Right lobe of liver (tissue), 6 donors: ENCODE measurements around the gene GULP1. TPM values are rescaled to one million over a fixed set of nuclear protein-coding genes. Genes with fewer than 3 reads are reported as not detected.

Experiments
- ATAC-seq, 4 donors: fragments of 200-7000 bp; cut with Tn5 transposase; one replicate each; pipeline ENCODE4 v1.9.1; 2020; ENCODE audit warnings: mild to moderate bottlenecking in 4 of 4, moderate library complexity in 4 of 4
- DNase-seq, 3 donors: peaks; one replicate each; pipeline ENCODE4 v3.0.0-alpha.2; 2020
- H3K27ac ChIP-seq, 3 donors: fragments of 200-600 bp; one replicate each; pipeline ENCODE4 v1.8.0; 2022
- H3K27me3 ChIP-seq, 2 donors: fragments of 200-600 bp; one replicate each; pipeline ENCODE4 v1.8.0; 2022
- H3K36me3 ChIP-seq, 4 donors: fragments of 200-600 bp; sonication (generic) in 1 of 4; one replicate each; pipeline versions ENCODE4 v1.5.1 to v1.8.0; 2017 to 2022; ENCODE audit warnings: control low read depth in 1 of 4
- H3K4me1 ChIP-seq, 4 donors: fragments of 200-600 bp; sonication (generic) in 1 of 4; one replicate each; pipeline versions ENCODE4 v1.5.1 to v1.8.0; 2017 to 2022; ENCODE audit warnings: control low read depth in 1 of 4
- H3K4me3 ChIP-seq, 3 donors: fragments of 200-600 bp; one replicate each; pipeline ENCODE4 v1.8.0; 2022
- H3K9me3 ChIP-seq, 4 donors: fragments of 200-600 bp; sonication (generic) in 1 of 4; one replicate each; pipeline versions ENCODE4 v1.5.1 to v1.8.0; 2017 to 2022; ENCODE audit warnings: control low read depth in 1 of 4
- CTCF ChIP-seq, 4 donors: fragments of 200-600 bp in 3 of 4; fragments of 450-650 bp in 1 of 4; IDR thresholded peaks; one replicate each; pipeline versions ENCODE4 v1.5.1 to v1.8.0; 2016 to 2022; ENCODE audit warnings: antibody characterized with exemption in 4 of 4, mild to moderate bottlenecking in 2 of 4
- POLR2A ChIP-seq: fragments of 450-650 bp; IDR thresholded peaks from one replicate; pipeline ENCODE4 v1.6.1; 2017; ENCODE audit warnings: antibody characterized with exemption, mild to moderate bottlenecking
- WGBS: methylation state at CpG from one replicate; pipeline ENCODE4 v1.1.6; 2018; ENCODE audit warnings: low coverage, low lambda C conversion rate; ENCODE audit not compliant: insufficient coverage; ENCODE audit errors: missing lambda C conversion rate; 5-methylcytosine and 5-hydroxymethylcytosine counted together
- intact Hi-C, 2 donors: fragments of 100-400 bp; cut with DNase I; formaldehyde crosslinking; loops; one replicate each; pipeline versions ENCODE4 v1.11.2 to v1.14.1; 2022
- total RNA-seq, 6 experiments: library from RNA; depleted of rRNA in 2 of 6; stranded (reverse); fragments of >200 nt in 2 of 6; fragmentation: NEBNext Ultra II Directional in 3 of 6; extraction: Animal tissue kit (Norgen Biotek cat#: 25700) in 3 of 6; gene quantifications; one replicate each; pipeline versions ENCODE4 v1.1.0 to v1.2.4, GENCODE V29; 2016 to 2023
- donor health status: DM: no; HTN: yes; CAD: no.
- donor health status: DM: no; HTN: no; CAD: no.
- donor health status: DM: no; HTN: no; CAD: no.
- donor health status: DM: no; HTN: yes; CAD: no.
- donor health status: DM: no; HTN: yes; CAD: no.

Gene GULP1
- total RNA-seq, 6 experiments from 2014 or later = 0.42 to 4.4 (median 0.89) TPM

- no peak for ATAC-seq
- 44% methylated on average over 5 of the region's 5 CpGs for WGBS
- H3K27ac ChIP-seq = no peak overlapping the region
- no peaks in the 10 kb centered on the region for H3K36me3 ChIP-seq
- no peaks in the 10 kb centered on the region for H3K27me3 ChIP-seq
- no peak for TF ChIP-seq POLR2A
- no peak for TF ChIP-seq CTCF (IDR thresholded peaks at IDR 0.05)
- no peak overlapping the region for H3K4me3 ChIP-seq
- no peaks in the 10 kb centered on the region for H3K4me1 ChIP-seq
- intact Hi-C loops = no loop called here
- no peaks in the 10 kb centered on the region for H3K9me3 ChIP-seq
- no peak for DNase-seq
Observed at GRCh38 chr2:188333751-188334524, 42.3 kb downstream of the GULP1 start.

GRCh38 chr2:188338463-188338862 is 46.8 kb downstream of the GULP1 start:
- no peaks in the 10 kb centered on the region for H3K4me1 ChIP-seq
- no peaks in the 10 kb centered on the region for H3K27me3 ChIP-seq
- ATAC-seq (no peak), DNase-seq (no peak)
- H3K27ac ChIP-seq = no peak overlapping the region
- H3K9me3 ChIP-seq = no peaks in the 10 kb centered on the region
- TF ChIP-seq CTCF (IDR thresholded peaks at IDR 0.05) (no peak), POLR2A (no peak)
- H3K4me3 ChIP-seq = no peak overlapping the region
- intact Hi-C loops = no loop called here
- WGBS = 69% methylated on average over 3 of the region's 3 CpGs
- H3K36me3 ChIP-seq = no peaks in the 10 kb centered on the region

GRCh38 chr2:188340257-188340656 is 48.6 kb downstream of the GULP1 start:
- Histone ChIP-seq H3K36me3 (no peaks in the 10 kb centered on the region), H3K4me1 (no peaks in the 10 kb centered on the region), H3K9me3 (no peaks in the 10 kb centered on the region), H3K27ac (no peak overlapping the region), H3K4me3 (no peak overlapping the region), H3K27me3 (no peaks in the 10 kb centered on the region)
- TF ChIP-seq CTCF (IDR thresholded peaks at IDR 0.05) (no peak), POLR2A (no peak)
- WGBS = 100% methylated on average over 1 of the region's 3 CpGs
- DNase-seq (no peak), ATAC-seq (no peak)
- intact Hi-C loops = no loop called here

GRCh38 chr2:188345020-188345419 is 53.3 kb downstream of the GULP1 start:
- no peak for DNase-seq
- H3K9me3 ChIP-seq = no peaks in the 10 kb centered on the region
- intact Hi-C loops = no loop called here
- 54% methylated on average over 3 of the region's 3 CpGs for WGBS
- H3K27me3 ChIP-seq = no peaks in the 10 kb centered on the region
- no peak overlapping the region for H3K4me3 ChIP-seq
- no peak overlapping the region for H3K27ac ChIP-seq
- ATAC-seq = no peak
- H3K4me1 ChIP-seq = no peaks in the 10 kb centered on the region
- no peaks in the 10 kb centered on the region for H3K36me3 ChIP-seq
- TF ChIP-seq POLR2A = no peak

GRCh38 chr2:188345426-188345825 is 53.8 kb downstream of the GULP1 start:
- H3K36me3 ChIP-seq = no peaks in the 10 kb centered on the region
- no peak for TF ChIP-seq POLR2A
- no peak overlapping the region for H3K4me3 ChIP-seq
- intact Hi-C loops = no loop called here
- no peaks in the 10 kb centered on the region for H3K9me3 ChIP-seq
- no peak for DNase-seq
- no peak for ATAC-seq
- no peak overlapping the region for H3K27ac ChIP-seq
- no peaks in the 10 kb centered on the region for H3K27me3 ChIP-seq
- H3K4me1 ChIP-seq = no peaks in the 10 kb centered on the region
